SK-N-SH treated with all-trans-retinoic acid at 6 μM for 48 hours (cell line): ENCODE data around the gene GPR152.

Source experiments
- ARNTL ChIP-seq: fragments of 450-650 bp; formaldehyde crosslinking; IDR thresholded peaks from 2 replicates; pipeline ENCODE4 v1.5.0; 2020; ENCODE audit warnings: low read depth, mild to moderate bottlenecking, moderate library complexity, borderline replicate concordance
- PATZ1 ChIP-seq: fragments of 250-450 bp; sonication (Bioruptor Pico); IDR thresholded peaks from 2 replicates; pipeline ENCODE4 v1.8.0; 2020; ENCODE audit warnings: mild to moderate bottlenecking, moderate library complexity, borderline replicate concordance
- ZFP3 ChIP-seq: fragments of 250-450 bp; sonication (Bioruptor Pico); IDR thresholded peaks from 2 replicates; pipeline ENCODE4 v1.5.0; 2020; ENCODE audit warnings: mild to moderate bottlenecking, moderate library complexity
- ZFP30 ChIP-seq: fragments of 450-650 bp; formaldehyde crosslinking; IDR thresholded peaks from 2 replicates; pipeline ENCODE4 v1.5.0; 2022; ENCODE audit warnings: mild to moderate bottlenecking, moderate library complexity

- no peak for TF ChIP-seq ZFP30
- TF ChIP-seq ZFP3 = no peak
- no peak for TF ChIP-seq PATZ1 (CRISPR knock-in tag)
- no peak for TF ChIP-seq ARNTL (CRISPR knock-in tag)
Measured at GRCh38 chr11:67490727-67491065, 38.2 kb upstream of the GPR152 start.
